GM12892 (cell line): ENCODE data around the gene S100Z.
"Not testable (repeated sequence)": the region's sequence is repeated elsewhere in the genome, so short reads cannot be mapped to it uniquely, and the experiment has no call there.

Source experiments
- POLR2AphosphoS5 ChIP-seq: IDR thresholded peaks from 2 replicates; pipeline ENCODE4 v1.6.1; 2011; ENCODE audit warnings: low read depth, low read length, control low read depth
- TAF1 ChIP-seq: IDR thresholded peaks from 2 replicates; pipeline ENCODE4 v1.6.1; 2011; ENCODE audit warnings: low read depth, mild to moderate bottlenecking, control low read depth, low read length, borderline replicate concordance

DNA sequence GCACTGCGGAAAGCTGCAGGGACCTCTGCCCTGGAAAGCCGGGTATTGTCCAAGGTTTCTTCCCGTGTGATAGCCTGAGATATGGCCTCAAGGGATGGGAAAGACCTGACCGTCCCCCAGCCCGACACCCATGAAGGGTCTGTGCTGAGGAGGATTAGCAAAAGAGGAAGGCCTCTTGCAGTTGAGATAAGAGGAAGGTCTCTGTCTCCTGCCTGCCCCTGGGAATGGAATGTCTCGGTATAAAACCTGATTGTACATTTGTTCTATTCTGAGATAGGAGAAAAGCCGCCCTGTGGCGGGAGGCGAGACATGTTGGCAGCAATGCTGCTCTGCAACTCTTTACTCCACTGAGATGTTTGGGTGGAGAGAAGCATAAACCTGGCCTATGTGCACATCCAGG lies 95.4 kb downstream of the S100Z start:
- not testable (repeated sequence) for TF ChIP-seq POLR2AphosphoS5, TAF1
